Astrocyte (in vitro differentiated cells and primary cell): ENCODE results near the gene CST9. TPM values are rescaled to one million over a fixed set of nuclear protein-coding genes. Genes with fewer than 3 reads are reported as not detected.
"Not testable (repeated sequence)": the region's sequence is repeated elsewhere in the genome, so short reads cannot be mapped to it uniquely, and the experiment has no call there.

ENCODE experiments used
- DNase-seq: peaks from one replicate; pipeline ENCODE4 v3.0.0-alpha.2; 2010; ENCODE audit warnings: low read depth
- FAIRE-seq: peaks from 2 replicates; lab custom pipeline; 2011; peaks lifted over from hg19 to GRCh38; lab: Jason Lieb, UNC
- H2AFZ ChIP-seq: 2 replicates; pipeline ENCODE4 v1.6.0; 2012; ENCODE audit warnings: low read depth, low read length, inconsistent platforms
- H3K27ac ChIP-seq: 2 replicates; pipeline ENCODE4 v1.5.1; 2011; ENCODE audit warnings: low read depth, low read length, inconsistent platforms
- H3K27me3 ChIP-seq: 2 replicates; pipeline ENCODE4 v1.6.0; 2011; ENCODE audit warnings: low read length, inconsistent platforms; ENCODE audit not compliant: insufficient read depth
- H3K36me3 ChIP-seq: 2 replicates; pipeline ENCODE4 v1.5.1; 2011; ENCODE audit warnings: low read length, inconsistent platforms; ENCODE audit not compliant: insufficient read depth
- H3K4me1 ChIP-seq: 2 replicates; pipeline ENCODE4 v1.5.1; 2011; ENCODE audit warnings: low read length, inconsistent platforms; ENCODE audit not compliant: insufficient read depth
- H3K4me2 ChIP-seq: 2 replicates; pipeline ENCODE4 v1.6.0; 2012; ENCODE audit warnings: low read length, inconsistent platforms
- H3K4me3 ChIP-seq: 2 replicates; pipeline ENCODE4 v1.5.1; 2011; ENCODE audit warnings: low read depth, mild to moderate bottlenecking, low read length, inconsistent platforms; ENCODE audit not compliant: insufficient read depth
- H3K79me2 ChIP-seq: 2 replicates; pipeline ENCODE4 v1.6.0; 2012; ENCODE audit warnings: mild to moderate bottlenecking, low read length, inconsistent platforms; ENCODE audit not compliant: insufficient read depth
- H3K9ac ChIP-seq: 2 replicates; pipeline ENCODE4 v1.6.0; 2012; ENCODE audit warnings: mild to moderate bottlenecking, low read length, inconsistent platforms
- H3K9me3 ChIP-seq: 2 replicates; pipeline ENCODE4 v1.5.1; 2012; ENCODE audit warnings: low read depth, mild to moderate bottlenecking, low read length, inconsistent platforms; ENCODE audit not compliant: insufficient read depth
- H4K20me1 ChIP-seq: 2 replicates; pipeline ENCODE4 v1.6.0; 2012; ENCODE audit warnings: low read length, inconsistent platforms; ENCODE audit not compliant: insufficient read depth
- H3K27ac Mint-ChIP-seq: one replicate; pipeline ENCODE4 v1.8.0; 2021; ENCODE audit warnings: mild to moderate bottlenecking, mixed read lengths; ENCODE audit not compliant: unreplicated experiment
- H3K27me3 Mint-ChIP-seq: one replicate; pipeline ENCODE4 v1.8.0; 2021; ENCODE audit warnings: low read depth, mixed read lengths; ENCODE audit not compliant: unreplicated experiment
- H3K36me3 Mint-ChIP-seq: one replicate; pipeline ENCODE4 v1.8.0; 2021; ENCODE audit warnings: low read depth, mixed read lengths; ENCODE audit not compliant: unreplicated experiment
- H3K4me1 Mint-ChIP-seq: one replicate; pipeline ENCODE4 v1.8.0; 2021; ENCODE audit warnings: low read depth, mixed read lengths; ENCODE audit not compliant: unreplicated experiment
- H3K4me3 Mint-ChIP-seq: one replicate; pipeline ENCODE4 v1.8.0; 2021; ENCODE audit warnings: mild to moderate bottlenecking, moderate library complexity, mixed read lengths; ENCODE audit not compliant: unreplicated experiment
- H3K9me3 Mint-ChIP-seq: one replicate; pipeline ENCODE4 v1.8.0; 2021; ENCODE audit warnings: mild to moderate bottlenecking, mixed read lengths; ENCODE audit not compliant: unreplicated experiment
- EZH2 ChIP-seq: IDR thresholded peaks from 2 replicates; pipeline ENCODE4 v1.6.1; 2012; ENCODE audit warnings: mild to moderate bottlenecking, low read length, inconsistent platforms; ENCODE audit not compliant: insufficient read depth
- total RNA-seq: library from RNA; stranded (reverse); gene quantifications from 2 replicates; pipeline ENCODE4 v1.2.1, GENCODE V29; 2021
- TF ChIP-seq, protein P1 (sequence below): IDR thresholded peaks from 2 replicates; pipeline ENCODE4 v1.5.1; 2011; ENCODE audit warnings: low read depth, mild to moderate bottlenecking, inconsistent platforms, low read length, moderate library complexity; ENCODE audit not compliant: insufficient read depth

CST9 gene
- total RNA-seq, 1 donor from 2014 or later = not detected

DNA sequence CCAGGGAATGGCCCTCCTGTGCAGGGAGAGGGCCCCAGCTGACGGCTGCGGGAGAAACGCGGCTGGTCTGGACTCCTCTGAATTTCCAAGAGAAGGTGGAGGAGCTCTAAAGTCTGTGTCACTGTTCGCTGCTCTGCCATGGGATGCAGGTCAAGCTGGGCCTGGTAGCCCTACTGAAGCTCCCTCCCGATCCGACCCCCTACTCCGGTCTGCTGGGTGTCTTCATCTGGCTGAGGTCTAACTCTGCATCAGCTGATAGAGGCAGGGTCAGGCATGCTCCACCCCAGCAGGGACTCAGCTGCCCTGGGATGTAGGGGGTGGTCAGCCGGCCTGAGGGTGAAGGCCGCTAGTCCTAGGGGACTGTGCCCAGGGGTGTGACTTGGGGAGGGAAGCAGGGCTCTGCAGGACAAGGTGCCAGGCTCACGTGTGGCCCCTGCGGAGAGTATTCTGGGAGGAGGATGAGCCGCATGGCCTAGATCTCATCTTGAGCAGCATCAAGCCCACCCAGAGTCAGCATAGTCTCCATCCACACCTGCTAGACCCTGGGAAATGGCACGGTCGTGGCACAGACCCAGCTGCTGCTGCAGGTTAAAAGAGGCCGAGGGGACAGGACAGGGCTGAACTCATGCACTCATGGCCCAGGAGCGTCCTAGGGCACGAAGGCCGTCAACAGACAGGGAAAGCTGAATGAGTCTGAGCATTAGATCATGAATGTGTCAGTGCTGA is 30.6 kb upstream of the CST9 start:
- peak overlapping the region; percentile 69 for H3K4me3 ChIP-seq
- H3K4me2 ChIP-seq = peak overlapping the region; percentile 96
- no peak for TF ChIP-seq EZH2
- TF ChIP-seq, protein P1, sequence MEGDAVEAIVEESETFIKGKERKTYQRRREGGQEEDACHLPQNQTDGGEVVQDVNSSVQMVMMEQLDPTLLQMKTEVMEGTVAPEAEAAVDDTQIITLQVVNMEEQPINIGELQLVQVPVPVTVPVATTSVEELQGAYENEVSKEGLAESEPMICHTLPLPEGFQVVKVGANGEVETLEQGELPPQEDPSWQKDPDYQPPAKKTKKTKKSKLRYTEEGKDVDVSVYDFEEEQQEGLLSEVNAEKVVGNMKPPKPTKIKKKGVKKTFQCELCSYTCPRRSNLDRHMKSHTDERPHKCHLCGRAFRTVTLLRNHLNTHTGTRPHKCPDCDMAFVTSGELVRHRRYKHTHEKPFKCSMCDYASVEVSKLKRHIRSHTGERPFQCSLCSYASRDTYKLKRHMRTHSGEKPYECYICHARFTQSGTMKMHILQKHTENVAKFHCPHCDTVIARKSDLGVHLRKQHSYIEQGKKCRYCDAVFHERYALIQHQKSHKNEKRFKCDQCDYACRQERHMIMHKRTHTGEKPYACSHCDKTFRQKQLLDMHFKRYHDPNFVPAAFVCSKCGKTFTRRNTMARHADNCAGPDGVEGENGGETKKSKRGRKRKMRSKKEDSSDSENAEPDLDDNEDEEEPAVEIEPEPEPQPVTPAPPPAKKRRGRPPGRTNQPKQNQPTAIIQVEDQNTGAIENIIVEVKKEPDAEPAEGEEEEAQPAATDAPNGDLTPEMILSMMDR = no peak
- DNase-seq (no peak), FAIRE-seq (no peak)
- H3K27ac ChIP-seq = no peak overlapping the region
- H3K9me3 Mint-ChIP-seq = no peaks in the 10 kb centered on the region
- no peaks in the 10 kb centered on the region for H3K27me3 ChIP-seq
- H4K20me1 ChIP-seq = peaks cover 28% of the 10 kb centered on the region
- no peak overlapping the region for H2AFZ ChIP-seq
- peaks cover 14% of the 10 kb centered on the region for H3K4me1 ChIP-seq
- H3K27ac Mint-ChIP-seq = peak overlapping the region; percentile 83
- peak overlapping the region; percentile 89 for H3K9ac ChIP-seq
- no peaks in the 10 kb centered on the region for H3K9me3 ChIP-seq
- peaks cover 21% of the 10 kb centered on the region for H3K4me1 Mint-ChIP-seq
- no peaks in the 10 kb centered on the region for H3K27me3 Mint-ChIP-seq
- H3K36me3 ChIP-seq = no peaks in the 10 kb centered on the region
- H3K4me3 Mint-ChIP-seq = peak overlapping the region; percentile 93
- H3K79me2 ChIP-seq = peaks cover 28% of the 10 kb centered on the region
- H3K36me3 Mint-ChIP-seq = peaks cover 15% of the 10 kb centered on the region

- DNase-seq, H3K27ac Mint-ChIP-seq, H3K9ac ChIP-seq, H3K27me3 Mint-ChIP-seq, H2AFZ ChIP-seq, FAIRE-seq, H3K27ac ChIP-seq, H3K36me3 ChIP-seq, H3K9me3 Mint-ChIP-seq, H3K4me3 ChIP-seq, H3K27me3 ChIP-seq, H3K9me3 ChIP-seq: not testable (repeated sequence)
- peak overlapping the region; percentile 96 for H3K4me2 ChIP-seq
- H3K4me1 Mint-ChIP-seq = peaks cover 19% of the 10 kb centered on the region
- peaks cover 28% of the 10 kb centered on the region for H3K79me2 ChIP-seq
- H3K36me3 Mint-ChIP-seq = peaks cover 15% of the 10 kb centered on the region
- H3K4me1 ChIP-seq = peaks cover 14% of the 10 kb centered on the region
- H3K4me3 Mint-ChIP-seq = peak overlapping the region; percentile 93
- peaks cover 28% of the 10 kb centered on the region for H4K20me1 ChIP-seq
Observed at GRCh38 chr20:23635768-23636090, 30.0 kb upstream of the CST9 start.

DNA sequence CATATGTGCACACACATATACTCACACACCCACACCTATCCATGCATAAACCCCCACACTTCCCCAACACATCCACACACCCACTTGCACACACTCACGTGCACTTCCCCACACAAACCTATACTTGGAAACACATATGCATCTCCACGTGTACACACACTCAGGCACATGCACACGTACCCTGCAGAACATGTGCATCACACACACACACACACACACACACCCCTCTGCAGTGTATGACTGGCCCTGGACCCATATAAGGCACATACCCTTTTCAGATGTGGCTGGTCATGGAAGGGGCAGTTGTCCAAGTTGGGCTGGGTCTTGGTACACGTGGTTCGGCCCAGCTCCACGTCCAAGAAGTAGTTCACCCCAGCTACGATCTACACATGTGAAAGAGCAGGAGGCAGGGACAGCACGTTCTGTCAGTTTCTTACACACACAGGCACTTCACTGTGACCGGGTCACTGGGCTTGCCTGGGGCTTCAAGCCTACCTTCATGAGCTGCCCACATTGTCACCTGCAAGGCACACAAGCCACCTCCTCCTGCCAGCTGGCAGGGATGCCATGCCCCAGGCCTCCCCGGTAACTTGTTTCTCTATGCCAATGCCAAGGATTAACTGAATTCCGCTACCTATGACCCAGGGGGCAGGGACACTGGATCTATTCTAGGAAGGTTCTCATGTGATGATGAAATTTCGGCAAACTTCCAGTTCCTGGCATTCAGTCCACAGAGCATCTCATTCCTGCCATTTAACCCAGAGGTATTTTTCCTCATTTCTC is 29.5 kb upstream of the CST9 start:
- Histone ChIP-seq H3K4me1 (peaks cover 14% of the 10 kb centered on the region), H3K27me3 (no peaks in the 10 kb centered on the region), H4K20me1 (peaks cover 28% of the 10 kb centered on the region), H2AFZ (no peak overlapping the region), H3K27ac (no peak overlapping the region), H3K4me2 (peak overlapping the region; percentile 96), H3K36me3 (no peaks in the 10 kb centered on the region), H3K79me2 (peaks cover 28% of the 10 kb centered on the region), H3K9me3 (no peaks in the 10 kb centered on the region), H3K4me3 (no peak overlapping the region), H3K9ac (no peak overlapping the region)
- Mint-ChIP-seq H3K27me3 (no peaks in the 10 kb centered on the region), H3K36me3 (peaks cover 15% of the 10 kb centered on the region), H3K27ac (no peak overlapping the region), H3K4me1 (peaks cover 18% of the 10 kb centered on the region), H3K9me3 (no peaks in the 10 kb centered on the region), H3K4me3 (peak overlapping the region; percentile 66)
- TF ChIP-seq, protein P1 = no peak
- no peak for TF ChIP-seq EZH2
- FAIRE-seq (no peak), DNase-seq (no peak)
